H1 (cell line): Measurements from ENCODE around the gene LRIG2. TPM values are rescaled to one million over a fixed set of nuclear protein-coding genes. Genes with fewer than 3 reads are reported as not detected.
A peak's percentile ranks its signal among the peaks of the same experiment; 100 is the strongest.

Experiments used
- CTCF ChIA-PET: fragments of 300-600 bp; sonication (Branson Sonifier 250); formaldehyde crosslinking; loops from one replicate; lab custom pipeline; 2021; ENCODE audit not compliant: partially characterized antibody; lab: Charles Lee
- POLR2A ChIA-PET: fragments of 300-600 bp; sonication (Branson Sonifier 250); formaldehyde crosslinking; loops from one replicate; lab custom pipeline; 2021; ENCODE audit warnings: inconsistent platforms; ENCODE audit not compliant: partially characterized antibody; lab: Charles Lee
- DNase-seq, 2 experiments: peaks; one replicate each; pipeline versions ENCODE4 v3.0.0 to v3.0.0-alpha.2; 2010 to 2022; ENCODE audit warnings: low spot score in 2 of 2, low read depth in 1 of 2, mixed read lengths in 1 of 2
- FAIRE-seq: peaks from 2 replicates; lab custom pipeline; 2011; peaks lifted over from hg19 to GRCh38; lab: Jason Lieb, UNC
- H2AFZ ChIP-seq: 2 replicates; pipeline ENCODE4 v1.8.1; 2012; ENCODE audit warnings: low read length, inconsistent platforms
- H2AK5ac ChIP-seq: 2 replicates; pipeline ENCODE4 v1.6.1; 2013; ENCODE audit warnings: low read depth, low read length
- H2BK120ac ChIP-seq: replicated peaks from 2 replicates; pipeline ENCODE3; 2013; ENCODE audit warnings: low read depth, low read length, inconsistent platforms
- H2BK12ac ChIP-seq: 2 replicates; pipeline ENCODE4 v1.6.1; 2013; ENCODE audit warnings: low read depth, low read length
- H2BK15ac ChIP-seq: 2 replicates; pipeline ENCODE4 v1.6.1; 2013; ENCODE audit warnings: low read length
- H2BK20ac ChIP-seq: 2 replicates; pipeline ENCODE4 v1.6.1; 2013; ENCODE audit warnings: low read length
- H2BK5ac ChIP-seq: 2 replicates; pipeline ENCODE4 v1.6.1; 2013; ENCODE audit warnings: low read depth, low read length
- H3K14ac ChIP-seq: 2 replicates; pipeline ENCODE4 v1.6.1; 2013; ENCODE audit warnings: inconsistent platforms; ENCODE audit not compliant: insufficient read length
- H3K18ac ChIP-seq: 2 replicates; pipeline ENCODE4 v1.6.1; 2013; ENCODE audit warnings: low read length; ENCODE audit errors: extremely low read depth
- H3K23ac ChIP-seq: 2 replicates; pipeline ENCODE4 v1.6.1; 2013; ENCODE audit warnings: inconsistent platforms; ENCODE audit not compliant: insufficient read length
- H3K23me2 ChIP-seq: 2 replicates; pipeline ENCODE4 v1.6.1; 2013; ENCODE audit warnings: low read depth, low read length
- H3K27ac ChIP-seq: 2 replicates; pipeline ENCODE4 v1.6.1; 2011; ENCODE audit warnings: low read depth, low read length, inconsistent platforms
- H3K27me3 ChIP-seq, 4 experiments: replicated peaks in 1 of 4; 1 replicate in 1 of 4; 2 replicates in 3 of 4; pipeline versions ENCODE4 v1.6.1 to v1.8.1; 2011 to 2013; ENCODE audit warnings: low read length in 3 of 4, mild to moderate bottlenecking in 3 of 4, inconsistent platforms in 2 of 4, mixed read lengths in 2 of 4, moderate library complexity in 1 of 4; ENCODE audit not compliant: control insufficient read depth in 3 of 4, insufficient read depth in 3 of 4; ENCODE audit errors: extremely low read depth in 1 of 4
- H3K36me3 ChIP-seq, 4 experiments: 2 replicates each; pipeline versions ENCODE4 v1.6.1 to v1.8.1; 2011 to 2013; ENCODE audit warnings: mild to moderate bottlenecking in 4 of 4, low read length in 3 of 4, moderate library complexity in 2 of 4, control low read depth in 1 of 4, inconsistent platforms in 1 of 4; ENCODE audit not compliant: insufficient read depth in 4 of 4, control insufficient read depth in 2 of 4
- H3K4ac ChIP-seq: replicated peaks from 2 replicates; pipeline ENCODE3; 2013; ENCODE audit warnings: low read length, low read depth, mixed read lengths, inconsistent platforms; ENCODE audit not compliant: insufficient read length
- H3K4me1 ChIP-seq, 4 experiments: replicated peaks in 1 of 4; 1 replicate in 1 of 4; 2 replicates in 3 of 4; pipeline versions ENCODE4 v1.6.1 to v1.8.1; 2011 to 2013; ENCODE audit warnings: low read length in 3 of 4, inconsistent platforms in 2 of 4, mixed read lengths in 1 of 4; ENCODE audit not compliant: insufficient read depth in 4 of 4, control insufficient read depth in 3 of 4
- H3K4me2 ChIP-seq, 2 experiments: 2 replicates each; pipeline versions ENCODE4 v1.6.1 to v1.8.1; 2011 to 2013; ENCODE audit warnings: low read depth in 2 of 2, low read length in 2 of 2, control low read depth in 1 of 2, inconsistent platforms in 1 of 2, mild to moderate bottlenecking in 1 of 2; ENCODE audit not compliant: insufficient read depth in 1 of 2
- H3K4me3 ChIP-seq, 4 experiments: fragments of 200-600, 300-600 bp in 1 of 4; sonication (generic), shearing (Covaris generic), sonication (Bioruptor Twin) in 1 of 4; 2 replicates each; pipeline versions ENCODE4 v1.5.1 to v1.8.1; 2011 to 2016; ENCODE audit warnings: low read length in 4 of 4, low read depth in 3 of 4, control low read depth in 2 of 4, inconsistent platforms in 2 of 4, mild to moderate bottlenecking in 2 of 4, mixed read lengths in 1 of 4, moderate library complexity in 1 of 4; ENCODE audit not compliant: insufficient read depth in 2 of 4; ENCODE audit errors: extremely low read depth in 1 of 4
- H3K56ac ChIP-seq: replicated peaks from 2 replicates; pipeline ENCODE3; 2013; ENCODE audit warnings: low read depth, mild to moderate bottlenecking, mixed read lengths, low read length, inconsistent platforms; ENCODE audit not compliant: insufficient read length
- H3K79me1 ChIP-seq: 2 replicates; pipeline ENCODE4 v1.6.1; 2013; ENCODE audit warnings: low read depth, low read length, control low read depth
- H3K79me2 ChIP-seq, 2 experiments: 2 replicates each; pipeline versions ENCODE4 v1.6.1 to v1.8.1; 2012 to 2013; ENCODE audit warnings: low read length in 2 of 2, mild to moderate bottlenecking in 2 of 2, inconsistent platforms in 1 of 2; ENCODE audit not compliant: insufficient read depth in 2 of 2, control insufficient read depth in 1 of 2
- H3K9ac ChIP-seq, 4 experiments: replicated peaks in 1 of 4; 1 replicate in 1 of 4; 2 replicates in 3 of 4; pipeline versions ENCODE4 v1.6.1 to v1.8.1; 2011 to 2013; ENCODE audit warnings: low read depth in 3 of 4, low read length in 3 of 4, control low read depth in 2 of 4, mild to moderate bottlenecking in 2 of 4, moderate library complexity in 2 of 4, inconsistent platforms in 1 of 4; ENCODE audit errors: extremely low read depth in 1 of 4
- H3K9me3 ChIP-seq, 2 experiments: 2 replicates each; pipeline versions ENCODE4 v1.6.1 to v1.8.1; 2012 to 2013; ENCODE audit warnings: mild to moderate bottlenecking in 2 of 2, moderate library complexity in 2 of 2, control low read depth in 1 of 2, inconsistent platforms in 1 of 2, low read depth in 1 of 2, low read length in 1 of 2, mixed read lengths in 1 of 2; ENCODE audit not compliant: insufficient read depth in 2 of 2
- H4K20me1 ChIP-seq, 2 experiments: replicated peaks in 1 of 2; 2 replicates each; pipeline versions ENCODE3 to v1.8.1; 2011 to 2013; ENCODE audit warnings: inconsistent platforms in 2 of 2, low read length in 2 of 2, mild to moderate bottlenecking in 1 of 2; ENCODE audit not compliant: insufficient read depth in 2 of 2, control insufficient read depth in 1 of 2
- H4K5ac ChIP-seq: 2 replicates; pipeline ENCODE4 v1.6.1; 2013; ENCODE audit warnings: low read length, low read depth, mixed read lengths, inconsistent platforms; ENCODE audit not compliant: insufficient read length
- H4K8ac ChIP-seq: 2 replicates; pipeline ENCODE4 v1.8.0; 2013; ENCODE audit warnings: mild to moderate bottlenecking, moderate library complexity, low read length, inconsistent platforms; ENCODE audit not compliant: insufficient read depth; ENCODE audit errors: extremely low read depth
- H4K91ac ChIP-seq: replicated peaks from 2 replicates; pipeline ENCODE3; 2013; ENCODE audit warnings: low read length, mixed read lengths, inconsistent platforms; ENCODE audit not compliant: insufficient read length
- HDAC6 ChIP-seq: IDR thresholded peaks from one replicate; pipeline ENCODE4 v1.7.1; 2012; ENCODE audit warnings: low read depth, mild to moderate bottlenecking, inconsistent platforms, low read length, moderate library complexity
- KDM5A ChIP-seq: fragments of 200-600 bp; IDR thresholded peaks from 2 replicates; pipeline ENCODE4 v1.7.1; 2012; ENCODE audit warnings: mild to moderate bottlenecking, low read length, inconsistent platforms, mixed read lengths
- MAFK ChIP-seq: IDR thresholded peaks from 2 replicates; pipeline ENCODE4 v1.6.1; 2012; ENCODE audit warnings: low read depth, mild to moderate bottlenecking, improper control_type of control experiment, low read length
- POLR2A ChIP-seq, 2 experiments: IDR thresholded peaks; 1 replicate in 1 of 2; 2 replicates in 1 of 2; pipeline ENCODE4 v1.6.1; 2011; ENCODE audit warnings: low read depth in 2 of 2, low read length in 2 of 2, mild to moderate bottlenecking in 2 of 2; ENCODE audit errors: control extremely low read depth in 1 of 2
- POLR2AphosphoS5 ChIP-seq: IDR thresholded peaks from 2 replicates; pipeline ENCODE4 v1.6.1; 2011; ENCODE audit warnings: low read depth, low read length
- SAP30 ChIP-seq: fragments of 300-600 bp; sonication (generic); IDR thresholded peaks from 2 replicates; pipeline ENCODE4 v1.7.1; 2012; ENCODE audit warnings: low read length, moderate library complexity, mild to moderate bottlenecking, inconsistent platforms; ENCODE audit not compliant: insufficient read depth, insufficient replicate concordance
- SIN3A ChIP-seq, 2 experiments: IDR thresholded peaks in 1 of 2; conservative IDR thresholded peaks in 1 of 2; 2 replicates each; pipeline ENCODE4 v1.6.1; 2011 to 2012; ENCODE audit warnings: low read length in 2 of 2, improper control_type of control experiment in 1 of 2, low read depth in 1 of 2, mild to moderate bottlenecking in 1 of 2
- SRF ChIP-seq: IDR thresholded peaks from 2 replicates; pipeline ENCODE4 v1.6.1; 2011; ENCODE audit warnings: mild to moderate bottlenecking, low read depth, low read length, moderate library complexity
- TBP ChIP-seq: IDR thresholded peaks from 2 replicates; pipeline ENCODE4 v1.6.1; 2011; ENCODE audit warnings: low read depth, low read length, improper control_type of control experiment
- WGBS, 2 experiments: shearing (Covaris generic) in 1 of 2; methylation state at CpG; one replicate each; pipeline versions ENCODE4 v1.1.6 to v1.1.7; 2013 to 2015; ENCODE audit warnings: low lambda C conversion rate in 2 of 2, mixed read lengths in 2 of 2, inconsistent platforms in 1 of 2, low coverage in 1 of 2, missing lambda C conversion rate in 1 of 2; ENCODE audit not compliant: insufficient replicate concordance in 2 of 2, insufficient coverage in 1 of 2, insufficient read length in 1 of 2; ENCODE audit errors: extremely low coverage in 1 of 2, missing lambda C conversion rate in 1 of 2; 5-methylcytosine and 5-hydroxymethylcytosine counted together
- polyA plus RNA-seq, 7 experiments: library from polyadenylated mRNA; depleted of rRNA in 3 of 7; stranded (reverse) in 5 of 7; unstranded in 2 of 7; fragments of >200 nt in 5 of 7; fragments of 200-250 nt in 2 of 7; gene quantifications; 1 replicate in 5 of 7; 2 replicates in 1 of 7; 4 replicates in 1 of 7; pipeline versions ENCODE4 v1.2.1 to v1.2.3, GENCODE V29; 2011 to 2013; ENCODE audit warnings: missing spikeins in 2 of 7, mixed read lengths in 2 of 7
- total RNA-seq: library from RNA; stranded (reverse); fragmentation: NEBNext Ultra II Directional; extraction: Animal tissue kit (Norgen Biotek cat#: 25700); gene quantifications from 2 replicates; pipeline ENCODE4 v1.2.1, GENCODE V29; 2021
- TF ChIP-seq, protein P1 (sequence below): IDR thresholded peaks from 2 replicates; pipeline ENCODE4 v1.6.1; 2011; ENCODE audit warnings: low read depth, mild to moderate bottlenecking, low read length; ENCODE audit not compliant: insufficient read depth
- TF ChIP-seq, protein P2 (sequence below): IDR thresholded peaks from 2 replicates; pipeline ENCODE4 v1.6.1; 2012; ENCODE audit warnings: low read length, inconsistent platforms

LRIG2 gene
- total and polyA plus RNA-seq, 2 of the 8 experiments (the other 6 are each of a cell fraction or from before 2014, with no cell fraction given), result 16.2 to 20.9 TPM

DNA sequence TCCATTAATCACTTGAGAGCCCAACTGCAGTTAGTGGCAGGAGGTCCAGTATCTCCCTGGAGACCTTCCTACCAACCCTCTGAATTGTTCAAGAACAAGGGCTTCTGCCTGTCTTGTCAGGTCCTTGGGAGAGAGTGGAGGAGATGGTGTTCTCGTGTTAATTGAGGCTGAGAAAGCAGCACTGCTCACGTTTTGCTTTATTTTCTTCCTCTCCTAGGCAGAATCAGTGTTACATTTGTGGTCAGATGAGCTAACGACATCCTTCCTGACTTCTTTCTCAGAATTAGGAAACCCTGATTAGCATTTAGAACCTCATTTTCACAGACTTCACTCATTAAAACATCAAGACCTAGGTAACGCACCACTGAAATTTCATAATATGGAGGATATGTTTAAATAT, 26.4 kb upstream of the LRIG2 start:
- Histone ChIP-seq H3K23ac (no peak overlapping the region), H2BK5ac (peak overlapping the region; percentile 46; the same call in 1 of the 2 replicates), H2AK5ac (no peak overlapping the region), H3K9me3 (no peaks in the 10 kb centered on the region), H3K23me2 (no peaks in the 10 kb centered on the region), H3K4ac (peak overlapping the region; percentile 3), H3K9ac (no peak overlapping the region; a peak in 1 of 7 replicates), H3K56ac (no peak overlapping the region), H4K91ac (no peak overlapping the region), H4K8ac (no peak overlapping the region), H3K18ac (peak overlapping the region; percentile 5; the same call in 1 of the 2 replicates), H4K20me1 (no peaks in the 10 kb centered on the region), H3K27me3 (no peaks in the 10 kb centered on the region), H4K5ac (peak overlapping the region; percentile 44), H3K27ac (no peak overlapping the region), H2AFZ (peak overlapping the region; percentile 51; the same call in 1 of the 2 replicates), H2BK12ac (peak overlapping the region; percentile 82), H3K4me1 (peaks cover 13 to 30% (median 23%) of the 10 kb centered on the region in 4 experiments; a peak in 6 of 7 replicates), H2BK20ac (peak overlapping the region; percentile 67; the same call in 1 of the 2 replicates), H3K79me1 (no peaks in the 10 kb centered on the region), H2BK15ac (peak overlapping the region; percentile 18; the same call in 1 of the 2 replicates), H3K4me2 (no peak overlapping the region), H2BK120ac (no peak overlapping the region), H3K14ac (no peak overlapping the region), H3K4me3 (no peak overlapping the region), H3K79me2 (no peaks in the 10 kb centered on the region), H3K36me3 (no peaks in the 10 kb centered on the region)
- 73% methylated on average over 4 of the region's 4 CpGs; no CpG with 5 or more reads in 1 of the 2 experiments for WGBS, 2 experiments
- ChIA-PET POLR2A (interaction anchor here (0.5 to 1.0 kb wide), 2 partner anchors 11 to 1428 kb away, joined by 3 read pairs; no protein-coding TSS in a partner anchor), CTCF (interaction anchor here (0.8 to 2.9 kb wide), 2 partner anchors 11 to 26 kb away, joined by 3 to 21 read pairs; partner anchors contain the start of gene LRIG2)
- no peak for DNase-seq
- no peak for FAIRE-seq
- TF ChIP-seq, protein P1, sequence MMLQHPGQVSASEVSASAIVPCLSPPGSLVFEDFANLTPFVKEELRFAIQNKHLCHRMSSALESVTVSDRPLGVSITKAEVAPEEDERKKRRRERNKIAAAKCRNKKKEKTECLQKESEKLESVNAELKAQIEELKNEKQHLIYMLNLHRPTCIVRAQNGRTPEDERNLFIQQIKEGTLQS, result no peak
- TF ChIP-seq TBP, result no peak
- no peak for TF ChIP-seq SAP30
- TF ChIP-seq KDM5A, result no peak
- TF ChIP-seq POLR2A (IDR thresholded peaks at IDR 0.05; ENCODE audit: control extremely low read depth in 1 of 2, low read depth in 2 of 2, low read length in 2 of 2), result no peak
- TF ChIP-seq SRF, result no peak
- TF ChIP-seq MAFK, result no peak
- no peak for TF ChIP-seq SIN3A (conservative IDR thresholded peaks at IDR 0.05 in 1 of 2, IDR thresholded peaks at IDR 0.05 in 1 of 2; ENCODE audit: low read depth in 1 of 2, low read length in 2 of 2)
- TF ChIP-seq POLR2AphosphoS5, result no peak
- TF ChIP-seq, protein P2, sequence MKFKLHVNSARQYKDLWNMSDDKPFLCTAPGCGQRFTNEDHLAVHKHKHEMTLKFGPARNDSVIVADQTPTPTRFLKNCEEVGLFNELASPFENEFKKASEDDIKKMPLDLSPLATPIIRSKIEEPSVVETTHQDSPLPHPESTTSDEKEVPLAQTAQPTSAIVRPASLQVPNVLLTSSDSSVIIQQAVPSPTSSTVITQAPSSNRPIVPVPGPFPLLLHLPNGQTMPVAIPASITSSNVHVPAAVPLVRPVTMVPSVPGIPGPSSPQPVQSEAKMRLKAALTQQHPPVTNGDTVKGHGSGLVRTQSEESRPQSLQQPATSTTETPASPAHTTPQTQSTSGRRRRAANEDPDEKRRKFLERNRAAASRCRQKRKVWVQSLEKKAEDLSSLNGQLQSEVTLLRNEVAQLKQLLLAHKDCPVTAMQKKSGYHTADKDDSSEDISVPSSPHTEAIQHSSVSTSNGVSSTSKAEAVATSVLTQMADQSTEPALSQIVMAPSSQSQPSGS, result no peak
- no peak for TF ChIP-seq HDAC6
